Frontal cortex (tissue), 4 donors: ENCODE results near the gene VWA5B1. TPM values are rescaled to one million over a fixed set of nuclear protein-coding genes. Genes with fewer than 3 reads are reported as not detected.
"Not testable (repeated sequence)": the region's sequence is repeated elsewhere in the genome, so short reads cannot be mapped to it uniquely, and the experiment has no call there.

Source experiments
- DNase-seq, 2 donors: peaks; one replicate each; pipeline ENCODE4 v3.0.0; 2012; ENCODE audit warnings: low spot score in 2 of 2
- FAIRE-seq: peaks from 2 replicates; lab custom pipeline; 2012; peaks lifted over from hg19 to GRCh38; lab: Jason Lieb, UNC
- total RNA-seq: library from RNA; depleted of rRNA; stranded (reverse); fragments of >200 nt; gene quantifications from one replicate; pipeline ENCODE4 v1.2.3, GENCODE V29; 2014
- donor health status: control.
- donor health status: control.
- donor health status: control.

VWA5B1 gene, protein sequence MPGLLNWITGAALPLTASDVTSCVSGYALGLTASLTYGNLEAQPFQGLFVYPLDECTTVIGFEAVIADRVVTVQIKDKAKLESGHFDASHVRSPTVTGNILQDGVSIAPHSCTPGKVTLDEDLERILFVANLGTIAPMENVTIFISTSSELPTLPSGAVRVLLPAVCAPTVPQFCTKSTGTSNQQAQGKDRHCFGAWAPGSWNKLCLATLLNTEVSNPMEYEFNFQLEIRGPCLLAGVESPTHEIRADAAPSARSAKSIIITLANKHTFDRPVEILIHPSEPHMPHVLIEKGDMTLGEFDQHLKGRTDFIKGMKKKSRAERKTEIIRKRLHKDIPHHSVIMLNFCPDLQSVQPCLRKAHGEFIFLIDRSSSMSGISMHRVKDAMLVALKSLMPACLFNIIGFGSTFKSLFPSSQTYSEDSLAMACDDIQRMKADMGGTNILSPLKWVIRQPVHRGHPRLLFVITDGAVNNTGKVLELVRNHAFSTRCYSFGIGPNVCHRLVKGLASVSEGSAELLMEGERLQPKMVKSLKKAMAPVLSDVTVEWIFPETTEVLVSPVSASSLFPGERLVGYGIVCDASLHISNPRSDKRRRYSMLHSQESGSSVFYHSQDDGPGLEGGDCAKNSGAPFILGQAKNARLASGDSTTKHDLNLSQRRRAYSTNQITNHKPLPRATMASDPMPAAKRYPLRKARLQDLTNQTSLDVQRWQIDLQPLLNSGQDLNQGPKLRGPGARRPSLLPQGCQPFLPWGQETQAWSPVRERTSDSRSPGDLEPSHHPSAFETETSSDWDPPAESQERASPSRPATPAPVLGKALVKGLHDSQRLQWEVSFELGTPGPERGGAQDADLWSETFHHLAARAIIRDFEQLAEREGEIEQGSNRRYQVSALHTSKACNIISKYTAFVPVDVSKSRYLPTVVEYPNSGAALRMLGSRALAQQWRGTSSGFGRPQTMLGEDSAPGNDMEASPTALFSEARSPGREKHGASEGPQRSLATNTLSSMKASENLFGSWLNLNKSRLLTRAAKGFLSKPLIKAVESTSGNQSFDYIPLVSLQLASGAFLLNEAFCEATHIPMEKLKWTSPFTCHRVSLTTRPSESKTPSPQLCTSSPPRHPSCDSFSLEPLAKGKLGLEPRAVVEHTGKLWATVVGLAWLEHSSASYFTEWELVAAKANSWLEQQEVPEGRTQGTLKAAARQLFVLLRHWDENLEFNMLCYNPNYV
- under 0.01 TPM for total RNA-seq

DNA sequence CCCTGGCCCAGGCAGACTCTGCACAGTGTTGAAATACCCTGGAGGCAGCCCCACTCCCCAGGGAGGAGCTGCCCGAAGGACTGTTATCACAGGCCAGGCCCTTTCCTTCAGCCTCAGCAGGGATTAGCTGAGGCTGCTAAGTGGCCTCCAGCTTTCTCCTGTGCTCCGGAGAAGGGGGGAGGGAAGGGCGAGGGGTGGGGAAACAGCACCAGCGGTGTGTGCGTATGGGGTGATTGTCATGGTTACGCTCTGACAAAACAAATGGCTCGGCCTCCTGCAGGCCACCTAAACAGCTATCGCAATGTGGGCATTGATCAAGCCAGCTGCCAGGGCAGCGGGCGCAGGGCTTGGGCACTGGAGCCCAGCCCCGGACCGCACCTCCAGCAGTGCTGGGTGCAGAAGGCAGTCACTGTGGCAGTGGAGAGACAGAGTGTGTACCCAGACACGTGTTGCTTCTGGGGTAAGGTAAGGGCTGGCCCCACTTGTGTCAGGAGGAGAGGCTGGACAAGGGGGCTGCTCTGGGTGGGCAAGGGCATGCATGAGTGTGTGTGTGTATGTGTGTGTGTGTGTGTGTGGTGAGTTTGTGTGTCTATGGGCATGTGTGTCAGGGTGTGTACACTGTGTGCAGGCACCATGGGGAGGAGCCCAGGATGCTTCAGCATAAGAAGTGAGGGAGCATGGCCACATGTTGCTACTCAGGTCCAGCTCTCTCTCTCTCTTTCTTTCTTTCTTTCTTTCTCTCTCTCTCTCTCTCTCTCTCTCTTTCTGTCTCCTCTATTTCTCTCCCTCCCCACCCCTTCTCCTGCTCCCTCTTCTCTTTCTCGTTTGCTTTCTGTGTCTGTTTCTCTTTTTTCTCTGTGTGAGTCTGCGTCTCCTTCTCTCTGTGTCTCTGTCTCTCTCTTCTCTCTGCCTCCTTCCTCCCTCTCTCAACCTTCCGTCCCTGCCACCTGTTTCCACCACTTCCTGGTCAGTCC, at the start of gene VWA5B1:
TSS of gene VWA5B1 (plus strand) at position 252 of the 974 bp plus-strand sequence. CDS start 19,727 bp downstream, outside the sequence.
- no peak for DNase-seq
- no peak for FAIRE-seq

DNA sequence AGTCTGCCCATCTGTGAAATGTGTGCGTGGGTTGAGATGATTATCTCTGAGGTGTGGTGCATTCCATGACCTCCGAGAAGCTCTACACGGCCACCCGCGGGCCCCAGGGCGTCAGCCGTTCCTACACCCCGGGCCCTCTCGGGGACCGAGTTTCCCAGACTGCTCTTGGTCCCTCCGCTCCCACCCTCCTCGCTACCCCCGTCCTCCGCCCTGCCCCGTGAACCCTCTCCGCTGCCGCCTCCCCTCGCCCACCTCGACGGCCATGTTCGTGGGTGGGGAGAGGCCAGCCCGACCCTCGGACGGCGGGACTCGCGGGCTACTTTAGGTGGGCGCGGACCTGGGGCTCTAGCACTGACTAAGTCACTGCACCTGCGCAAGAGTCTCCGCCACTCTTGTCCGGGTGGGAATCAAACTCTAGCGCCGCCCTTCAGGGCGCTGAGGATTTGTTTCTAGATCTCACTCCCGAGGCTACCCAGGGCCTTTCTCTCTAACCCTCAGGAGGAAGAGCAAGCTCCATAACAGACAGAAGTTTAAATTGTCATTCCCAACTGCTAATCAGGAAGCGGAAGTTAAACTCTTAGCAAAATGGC, 47.7 kb upstream of the VWA5B1 start:
- DNase-seq (no peak), FAIRE-seq (no peak)

DNA sequence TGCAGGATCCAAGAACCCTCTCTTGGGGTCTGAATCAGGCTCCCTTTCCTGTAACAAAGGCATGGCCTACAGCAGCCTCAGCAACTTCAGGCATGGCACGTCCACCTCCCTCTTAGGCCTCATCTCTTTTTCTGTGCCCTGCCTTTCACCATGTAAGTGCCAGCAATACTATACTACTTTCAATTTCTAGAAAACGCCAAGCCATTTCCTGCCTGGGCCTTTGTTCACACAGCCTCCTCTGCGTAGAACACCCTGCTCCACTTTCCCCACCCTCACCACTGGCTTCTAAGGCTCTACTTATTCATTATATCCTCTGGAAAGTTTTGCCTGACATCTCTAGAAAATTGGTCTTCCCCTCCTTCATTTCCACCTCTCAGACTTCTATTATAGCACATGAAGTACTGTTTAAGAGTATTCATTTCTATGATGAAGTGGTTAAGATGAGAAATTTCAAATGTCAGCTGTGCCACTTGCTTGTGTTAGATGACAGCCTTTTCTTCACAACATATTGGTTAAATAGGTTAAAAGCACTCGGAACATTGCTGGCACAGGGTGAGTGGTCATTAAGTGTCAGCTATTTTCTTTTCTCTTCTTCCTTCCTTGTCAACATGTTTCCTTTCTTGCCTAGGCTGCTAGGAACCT, 41.6 kb upstream of the VWA5B1 start:
- DNase-seq (no peak), FAIRE-seq (no peak)

DNA sequence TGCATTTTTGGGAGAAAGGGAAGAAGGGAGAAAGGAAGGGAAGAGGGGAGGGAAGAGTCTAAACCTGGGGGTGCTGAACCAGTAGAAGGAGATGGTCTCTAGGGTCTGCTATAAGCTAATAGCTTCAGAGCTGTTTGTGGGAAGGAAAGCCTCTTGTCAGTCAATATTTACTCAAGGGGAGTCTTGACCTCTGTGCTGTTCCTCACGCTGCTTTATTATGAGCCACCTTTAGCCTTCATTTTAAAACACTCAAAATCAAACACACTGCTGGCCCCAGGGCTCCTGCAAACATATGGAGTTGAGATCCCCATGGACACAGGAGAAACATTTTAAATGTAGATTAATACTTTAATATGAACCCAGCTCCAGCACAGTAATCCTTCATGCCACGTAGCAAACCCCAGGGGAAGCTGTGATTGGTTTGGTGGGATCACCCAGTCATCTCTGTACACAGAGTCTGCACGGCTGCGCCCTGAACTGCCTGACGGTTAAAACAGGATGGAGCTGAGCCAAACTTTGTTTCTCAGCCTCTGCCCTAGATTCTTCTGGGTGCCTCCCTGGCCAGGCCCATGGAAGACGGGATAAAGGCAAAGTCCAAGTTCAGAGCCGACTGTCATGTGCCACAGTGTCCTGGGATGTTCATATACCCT, 40.2 kb upstream of the VWA5B1 start:
- DNase-seq (no peak), FAIRE-seq (no peak)

DNA sequence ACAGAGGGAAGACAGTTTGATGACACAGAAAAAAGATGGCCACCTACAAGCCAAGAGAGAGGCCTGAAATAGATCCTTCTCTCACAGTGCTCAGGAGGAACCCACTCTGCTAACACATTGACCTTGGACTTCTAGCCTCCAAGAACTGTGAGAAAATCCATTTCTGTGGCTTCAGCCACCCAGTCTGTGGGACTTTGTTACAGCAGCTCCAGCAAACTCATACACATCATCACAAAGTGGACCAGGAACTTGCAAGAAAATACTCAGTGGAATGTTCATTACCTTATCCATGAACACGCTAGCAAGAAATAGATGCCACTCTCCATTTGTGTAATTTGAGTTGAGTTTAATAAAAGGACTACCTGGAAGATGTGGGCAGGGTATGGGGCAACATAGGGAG, 38.1 kb upstream of the VWA5B1 start:
- FAIRE-seq (no peak), DNase-seq (no peak)

DNA sequence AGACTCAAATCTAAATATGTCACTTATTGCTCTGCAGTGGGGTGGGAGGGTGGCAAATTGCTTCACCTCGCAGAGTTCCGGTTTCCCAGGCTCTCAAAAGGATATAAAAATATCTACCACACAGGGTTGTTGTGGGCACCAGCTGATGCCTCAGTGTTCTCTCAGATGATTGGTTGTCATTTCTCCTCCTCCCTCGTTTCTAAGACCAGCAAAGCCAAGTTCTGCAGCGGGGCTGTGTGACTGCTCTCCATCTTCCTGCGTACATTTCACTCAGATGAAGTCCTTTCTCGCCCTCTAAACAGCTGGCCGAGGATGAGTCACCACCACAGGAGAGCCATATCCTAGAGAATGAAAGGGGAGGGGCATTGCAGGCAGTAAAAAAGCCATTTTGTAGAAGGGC, 35.0 kb upstream of the VWA5B1 start:
- DNase-seq = peak in 1 of 2 donors; percentile 29
- FAIRE-seq = no peak

DNA sequence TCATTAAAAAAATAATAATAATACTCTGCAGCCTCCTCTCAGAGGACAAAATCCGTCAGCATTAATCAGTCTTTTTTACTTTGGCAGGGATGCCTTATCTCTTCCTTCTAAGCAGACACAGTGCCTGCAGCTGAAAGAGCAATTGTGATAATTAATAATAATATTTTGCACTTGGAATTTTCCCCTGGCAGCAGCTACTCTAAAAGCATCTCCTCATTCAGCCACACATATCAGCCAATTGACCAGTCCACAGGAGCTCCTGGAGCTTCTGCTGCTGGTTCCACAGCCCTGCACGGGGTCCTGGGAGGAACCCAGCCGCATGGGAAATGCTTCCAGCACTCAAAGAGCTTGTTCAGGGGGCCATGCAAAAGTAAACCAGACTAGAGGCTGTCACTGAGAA, 31.0 kb upstream of the VWA5B1 start:
- no peak for FAIRE-seq
- no peak for DNase-seq

DNA sequence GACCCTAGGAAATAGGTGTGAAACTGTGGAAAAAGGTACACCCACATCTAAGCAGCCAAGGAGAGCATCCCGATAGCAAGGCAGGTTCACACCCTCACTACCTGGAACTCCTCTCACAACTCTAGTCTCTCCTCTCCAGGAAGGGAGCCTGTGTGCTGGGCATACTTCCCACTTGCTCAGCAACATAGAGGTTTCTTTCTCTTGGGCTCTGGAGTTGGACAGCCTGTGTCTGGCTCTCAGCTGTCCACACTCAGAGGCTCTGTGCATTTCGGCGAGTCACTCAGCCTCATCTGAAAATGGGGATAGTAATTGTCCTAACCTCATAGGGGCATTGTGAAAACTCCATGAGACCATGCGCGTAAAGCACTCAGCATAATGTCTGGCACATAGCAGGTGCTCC, 29.6 kb upstream of the VWA5B1 start:
- FAIRE-seq = no peak
- DNase-seq = no peak

DNA sequence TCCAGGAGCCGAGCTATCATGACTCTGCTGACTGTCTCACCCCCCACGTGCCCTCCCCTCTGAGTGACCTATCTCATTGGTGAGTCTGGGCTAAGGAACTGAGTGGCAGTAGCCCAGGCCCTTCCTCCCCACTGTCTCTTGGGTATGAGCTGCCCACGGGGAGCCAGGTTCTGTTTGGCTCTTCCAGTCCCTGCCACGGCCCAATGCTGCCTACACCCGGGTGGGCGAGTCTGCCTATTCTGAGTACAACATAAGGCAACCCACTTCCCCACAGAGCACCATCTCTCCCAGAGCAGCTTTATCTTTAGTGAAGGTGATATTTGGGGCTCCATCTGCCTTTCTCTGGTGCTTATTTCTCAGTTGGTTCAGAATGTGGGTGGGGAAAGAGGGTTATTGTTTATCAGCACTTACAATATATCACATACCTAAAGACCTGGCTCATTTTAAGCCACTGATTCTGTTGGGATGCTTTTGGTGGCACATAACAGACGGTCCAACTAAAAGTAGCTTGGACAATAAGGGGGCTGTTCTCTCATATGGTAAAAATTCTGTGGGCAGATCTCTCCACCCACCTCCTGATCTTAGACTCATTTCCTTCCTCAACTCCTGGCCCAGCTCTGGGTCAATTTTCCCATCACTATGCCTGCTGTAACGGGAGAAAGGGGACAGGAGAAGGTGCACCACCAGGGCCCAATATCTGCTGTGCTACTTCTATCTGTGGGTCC, 27.7 kb upstream of the VWA5B1 start:
- FAIRE-seq (no peak), DNase-seq (no peak)

DNA sequence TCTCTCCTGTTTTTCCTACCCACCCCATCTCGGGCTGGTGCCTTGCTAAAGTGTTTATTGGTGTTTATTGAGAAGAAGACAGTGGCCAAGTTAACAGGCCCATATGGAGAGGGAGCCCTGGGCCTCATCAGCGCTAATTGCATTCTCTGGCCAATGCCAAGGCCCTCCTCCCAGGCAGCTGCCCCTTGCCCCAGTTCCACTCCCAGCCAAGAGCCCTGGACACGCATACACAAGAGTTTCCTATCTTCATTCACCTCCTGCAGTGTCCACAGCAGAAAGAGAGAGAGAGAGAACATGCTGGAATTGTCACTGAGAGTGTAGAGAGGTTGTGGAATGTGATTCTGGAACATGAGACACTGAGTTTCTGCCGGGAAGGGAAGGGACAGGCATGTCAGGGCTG, 25.4 kb upstream of the VWA5B1 start:
- FAIRE-seq (no peak), DNase-seq (no peak)

DNA sequence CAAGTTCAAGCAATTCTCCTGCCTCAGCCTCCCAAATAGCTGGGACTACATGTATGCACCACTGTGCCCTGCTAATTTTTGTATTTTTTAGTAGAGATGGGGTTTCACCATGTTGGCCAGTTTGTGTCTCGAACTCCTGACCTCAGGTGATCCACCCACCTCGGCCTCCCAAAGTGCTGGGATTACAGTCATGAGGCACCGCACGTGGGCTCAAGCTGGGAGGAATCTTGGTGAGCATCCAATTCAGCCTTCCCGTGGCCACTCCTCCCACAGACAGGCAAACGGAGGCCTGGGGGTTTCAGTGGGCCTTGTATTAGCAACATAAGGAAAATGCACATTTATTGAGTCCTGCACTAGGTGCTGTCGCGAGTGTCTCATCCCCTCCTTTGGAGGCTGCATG, 24.5 kb upstream of the VWA5B1 start:
- FAIRE-seq = no peak

DNA sequence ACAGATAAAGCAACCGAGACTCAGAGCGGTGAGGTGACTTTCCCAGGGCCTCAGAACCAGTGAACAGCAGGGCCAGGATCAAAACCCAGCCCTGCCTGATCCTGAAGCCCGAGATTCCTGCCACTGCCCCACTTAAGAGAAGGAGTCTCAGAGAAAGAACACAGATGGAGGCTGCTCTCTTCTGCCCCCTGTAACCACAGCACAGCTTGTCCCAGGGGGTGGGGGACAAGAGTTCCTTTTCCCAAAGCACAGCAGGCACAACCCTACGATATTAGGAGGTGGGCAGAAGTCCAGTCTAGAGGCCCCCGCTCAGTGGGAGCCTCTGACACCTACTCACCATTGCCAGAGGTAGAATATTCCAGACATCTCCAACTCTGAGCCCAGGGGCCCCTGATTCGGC, 24.0 kb upstream of the VWA5B1 start:
- FAIRE-seq = no peak
- no peak for DNase-seq

More for the DNA sequence above, 24.5 kb upstream of the VWA5B1 start:
- DNase-seq = no peak

DNA sequence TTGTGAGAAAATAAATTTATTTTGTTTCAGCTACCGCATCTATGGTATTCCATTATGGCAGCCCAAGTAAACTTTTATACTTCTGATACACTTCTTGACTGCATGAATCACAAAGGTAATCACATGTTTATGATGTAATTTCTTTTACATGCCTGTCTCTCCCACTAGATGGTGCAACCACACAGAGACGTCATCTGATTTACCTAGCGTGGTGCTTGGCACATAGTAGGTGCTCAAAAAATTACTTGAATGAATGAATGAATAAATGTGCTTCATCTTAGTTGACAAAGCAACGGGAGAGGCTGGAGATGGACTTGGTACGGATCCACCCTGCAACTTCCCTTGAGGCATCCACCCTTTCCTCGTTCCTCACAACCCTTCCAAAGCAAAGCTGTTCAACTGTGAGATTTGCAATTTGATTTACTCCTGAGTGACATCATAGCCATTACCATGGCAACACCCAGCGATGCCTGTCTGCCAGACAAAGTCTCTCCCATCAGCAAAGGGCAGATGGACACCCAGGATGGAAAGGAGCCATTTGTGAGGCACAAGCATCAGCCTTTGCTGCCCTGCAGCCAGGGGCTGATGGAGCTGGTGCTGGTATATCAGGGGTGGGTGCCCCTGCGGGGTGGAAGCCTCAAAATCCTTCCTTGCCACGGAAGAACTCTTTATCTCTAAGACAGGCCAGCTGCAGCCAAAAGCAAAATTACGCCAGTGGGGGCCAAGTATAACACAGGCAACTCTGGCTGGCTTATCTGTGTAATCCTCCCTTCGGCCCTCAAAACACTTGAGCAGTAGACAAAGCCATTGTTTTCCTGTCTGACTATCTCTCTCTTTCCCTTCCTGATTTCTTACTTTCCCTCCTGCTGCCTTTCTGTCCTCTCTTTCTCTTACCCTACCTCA, 18.9 kb upstream of the VWA5B1 start:
- FAIRE-seq (no peak), DNase-seq (no peak)

DNA sequence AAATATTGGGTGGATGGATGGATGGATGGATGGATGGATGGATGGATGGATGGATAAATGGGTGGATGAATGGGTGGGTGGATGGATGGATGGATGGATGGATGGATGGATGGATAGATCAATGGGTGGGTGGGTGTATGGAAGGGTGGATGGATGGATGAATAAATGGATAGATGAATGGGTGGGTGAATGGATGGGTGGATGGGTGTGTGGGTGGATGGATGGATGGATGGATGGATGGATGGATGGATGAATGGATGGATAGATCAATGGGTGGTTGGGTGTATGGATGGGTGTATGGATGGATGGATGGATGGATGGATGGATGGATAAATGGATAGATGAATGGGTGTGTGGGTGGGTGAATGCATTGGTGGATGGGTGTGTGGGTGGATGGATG, 17.0 kb upstream of the VWA5B1 start:
- DNase-seq, FAIRE-seq: not testable (repeated sequence)

DNA sequence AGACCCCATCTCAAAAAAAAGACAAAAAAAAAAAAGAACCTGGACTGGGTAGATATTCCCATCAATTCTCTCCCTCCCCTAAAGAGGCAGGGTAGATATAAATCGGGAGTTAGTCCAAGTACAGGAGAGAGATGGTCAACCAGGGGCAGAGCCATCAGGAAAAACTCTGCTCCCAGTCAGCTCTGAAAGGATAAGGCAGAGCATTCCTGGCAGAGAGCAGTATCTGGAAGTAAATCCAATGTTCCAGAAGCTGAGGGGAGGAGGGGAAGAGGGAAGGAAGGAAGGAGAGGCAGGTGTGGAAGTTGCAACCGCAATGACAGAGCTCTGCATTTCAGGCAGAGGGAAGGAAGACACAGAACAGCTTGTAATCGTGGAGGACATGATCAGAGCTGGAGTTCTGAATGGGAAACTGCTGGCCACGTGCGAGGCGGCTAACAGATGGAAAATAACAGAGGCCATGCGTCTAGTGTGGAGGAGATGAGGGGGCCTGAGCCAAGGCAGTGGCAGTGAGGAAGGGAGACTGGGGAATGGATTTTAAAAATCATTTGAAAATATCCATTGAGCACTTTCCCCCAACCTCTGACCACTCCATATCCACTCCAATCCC, 15.3 kb upstream of the VWA5B1 start:
- no peak for FAIRE-seq
- DNase-seq = no peak
